GM20000 (cell line): ENCODE data around the gene SUPT6H.
A peak's percentile ranks its signal among the peaks of the same experiment; 100 is the strongest.

Experiments used
- DNase-seq: peaks from one replicate; pipeline ENCODE4 v3.0.0; 2012; ENCODE audit warnings: low spot score
- CTCF ChIP-seq: IDR thresholded peaks from 2 replicates; pipeline ENCODE4 v1.5.1; 2012; ENCODE audit warnings: mild to moderate bottlenecking, control low read depth; ENCODE audit errors: extremely low read depth, missing control alignments

The SUPT6H gene

GRCh38 chr17:28661635-28662526, at the start of gene SUPT6H, which contains the start of gene SDF2:
TSS of gene SUPT6H (plus strand) at chr17:28662205. CDS start at chr17:28673402, 11,197 bp downstream.
TSS of gene SDF2 (minus strand) at chr17:28661906. CDS start at chr17:28661876, 30 bp downstream.
- no peak for TF ChIP-seq CTCF
- peak; percentile 95 for DNase-seq

DNA sequence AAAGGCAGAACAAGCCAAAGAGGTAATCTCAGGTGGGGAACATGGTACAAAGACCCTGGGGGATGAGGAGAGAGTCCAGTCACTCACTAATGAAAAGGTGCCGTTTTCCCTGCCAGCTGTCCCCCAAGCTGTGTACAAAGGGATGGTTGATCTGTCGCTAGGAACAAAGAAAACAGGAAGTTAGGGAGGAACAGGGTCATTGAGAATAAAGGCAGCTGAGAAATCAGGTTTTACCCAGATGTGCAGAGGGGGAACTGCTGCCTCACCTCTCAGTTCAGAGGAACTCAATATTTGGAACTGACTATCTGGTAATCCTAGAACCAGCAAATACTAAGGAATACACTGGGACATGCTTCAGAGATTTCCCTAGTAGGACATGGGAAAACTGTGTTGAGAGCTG, 49.5 kb upstream of the SUPT6H start:
- TF ChIP-seq CTCF: no peak

GRCh38 chr17:28612936-28613872, 48.8 kb upstream of the SUPT6H start:
- peak; percentile 65 for TF ChIP-seq CTCF

More for the DNA sequence above, 49.5 kb upstream of the SUPT6H start:
- no peak for DNase-seq

DNA sequence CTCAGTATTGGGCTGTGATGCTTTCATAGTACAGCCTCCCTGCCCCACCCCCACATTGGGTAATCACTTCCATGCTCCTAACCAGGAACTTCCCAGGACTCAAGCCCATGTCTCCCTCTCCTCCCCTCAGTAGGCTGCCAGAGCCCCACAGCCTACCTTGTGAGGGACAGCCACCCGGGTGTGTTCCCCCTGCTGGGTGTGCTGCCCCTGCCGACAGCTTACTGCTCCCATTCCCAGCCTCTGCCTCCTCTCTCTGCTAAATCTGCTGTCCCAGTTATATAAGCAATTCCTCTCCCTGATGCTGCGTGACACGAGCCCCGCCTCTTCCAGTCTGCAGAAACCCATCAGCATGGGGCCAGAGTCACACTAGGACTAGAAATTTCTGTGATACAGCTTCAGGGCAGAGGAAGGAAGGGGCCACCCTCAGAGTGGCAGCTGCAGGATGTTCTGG, 48.0 kb upstream of the SUPT6H start, which contains the start of gene RSKR:
RSKR (minus strand) TSS at position 255 of the 451 bp plus-strand sequence; CDS start at position 231, 24 bp downstream.
- TF ChIP-seq CTCF: no peak
- no peak for DNase-seq

More at GRCh38 chr17:28612936-28613872, 48.8 kb upstream of the SUPT6H start:
- peak; percentile 53 for DNase-seq

- DNase-seq: no peak
- no peak for TF ChIP-seq CTCF
These were observed 46.6 kb upstream of the SUPT6H start for GRCh38 chr17:28615260-28615940.

DNA sequence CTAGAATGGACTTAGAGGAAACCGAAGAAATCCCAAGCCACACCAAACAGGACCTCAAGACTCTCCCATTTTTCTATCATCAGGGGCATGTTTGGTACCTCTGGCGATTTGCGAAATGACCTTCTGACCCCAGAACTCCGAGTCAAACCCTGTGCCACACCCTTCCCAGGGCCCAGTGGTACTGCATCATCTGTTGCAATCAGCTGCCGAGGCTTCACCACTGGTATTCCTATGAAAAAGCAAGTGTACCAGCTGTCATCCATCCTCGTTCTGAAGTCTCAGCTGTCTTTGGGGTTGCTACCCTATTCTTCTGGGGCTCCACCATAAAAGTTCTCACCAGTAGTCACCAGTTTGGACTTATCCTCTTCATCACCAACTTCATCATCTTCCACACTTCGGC, 45.7 kb upstream of the SUPT6H start:
- no peak for DNase-seq
- TF ChIP-seq CTCF: no peak
